ENCODE data around the gene FBXL19.
A peak's percentile ranks its signal among the peaks of the same experiment; 100 is the strongest.

The FBXL19 gene

DNA sequence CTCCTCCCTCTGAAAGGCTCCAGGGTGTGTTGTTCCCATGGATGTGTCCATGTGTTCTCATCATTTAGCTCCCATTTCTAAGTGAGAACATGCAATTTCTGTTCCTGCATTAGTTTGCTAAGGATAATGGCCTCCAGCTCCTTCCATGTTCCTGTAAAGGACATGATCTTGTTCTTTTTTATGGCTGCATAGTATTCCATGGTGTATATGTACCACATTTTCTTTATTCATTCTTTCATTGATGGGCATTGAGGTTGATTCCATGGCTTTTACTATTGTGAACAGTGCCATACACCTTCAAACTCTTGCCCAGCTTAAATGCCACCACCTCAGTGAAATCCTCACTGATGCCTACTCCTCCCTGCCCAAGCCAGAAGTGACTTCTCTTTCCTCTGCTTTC is 21.0 kb downstream of the FBXL19 start:
- no peak for DNase-seq (ENCODE audit: low spot score)

DNA sequence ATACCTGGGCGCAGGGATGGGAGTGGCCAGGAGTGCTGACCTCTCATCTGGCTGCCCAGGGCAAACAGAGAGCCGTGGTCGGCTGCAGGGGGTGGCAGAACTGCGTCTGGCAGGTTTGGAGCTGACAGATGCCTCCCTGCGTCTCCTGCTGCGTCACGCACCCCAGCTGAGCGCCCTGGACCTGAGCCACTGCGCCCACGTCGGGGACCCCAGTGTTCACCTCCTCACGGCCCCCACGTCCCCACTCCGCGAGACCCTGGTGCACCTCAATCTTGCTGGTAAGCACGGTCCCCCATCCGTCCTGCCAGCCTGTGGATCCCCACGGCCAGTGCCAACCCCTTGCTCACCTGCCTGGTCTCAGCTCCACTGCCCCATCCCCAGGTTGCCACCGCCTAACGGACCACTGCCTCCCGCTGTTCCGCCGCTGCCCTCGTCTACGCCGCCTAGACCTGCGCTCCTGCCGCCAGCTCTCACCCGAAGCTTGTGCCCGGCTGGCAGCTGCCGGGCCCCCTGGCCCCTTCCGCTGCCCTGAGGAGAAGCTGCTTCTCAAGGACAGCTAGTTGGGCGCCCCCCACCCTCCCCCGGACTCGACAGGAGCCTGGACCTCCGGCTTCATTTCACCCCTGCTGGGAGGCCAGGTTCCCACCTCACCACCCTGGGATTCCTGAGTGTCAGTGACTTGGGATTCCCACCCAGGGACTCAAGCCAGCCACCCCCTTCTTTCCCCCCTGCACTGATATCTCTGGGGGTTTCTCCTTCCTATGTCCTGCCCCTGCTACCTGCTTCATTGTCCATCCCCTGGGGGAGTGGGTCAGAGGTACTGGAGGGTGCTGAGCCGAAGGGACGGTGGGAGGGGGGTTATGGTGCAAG is 23.5 kb downstream of the FBXL19 start:
- DNase-seq (ENCODE audit: low spot score), result no peak

DNA sequence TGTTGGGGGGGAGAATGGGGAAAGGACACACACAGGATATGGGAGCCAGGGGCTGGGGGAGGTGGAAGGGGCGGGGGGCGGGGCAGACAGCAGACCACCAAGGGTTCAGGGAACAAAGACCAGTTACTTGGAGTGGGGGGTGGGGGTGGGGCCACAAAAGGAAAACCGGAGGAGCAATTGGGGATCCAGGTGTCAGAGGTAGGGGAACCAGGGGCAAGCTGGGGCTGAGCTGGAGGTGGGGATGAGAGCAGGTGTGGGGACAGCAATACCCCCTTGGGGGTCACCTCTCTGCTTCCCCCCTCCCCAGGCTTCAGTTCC is 24.1 kb downstream of the FBXL19 start:
- DNase-seq (ENCODE audit: low spot score), result no peak

DNA sequence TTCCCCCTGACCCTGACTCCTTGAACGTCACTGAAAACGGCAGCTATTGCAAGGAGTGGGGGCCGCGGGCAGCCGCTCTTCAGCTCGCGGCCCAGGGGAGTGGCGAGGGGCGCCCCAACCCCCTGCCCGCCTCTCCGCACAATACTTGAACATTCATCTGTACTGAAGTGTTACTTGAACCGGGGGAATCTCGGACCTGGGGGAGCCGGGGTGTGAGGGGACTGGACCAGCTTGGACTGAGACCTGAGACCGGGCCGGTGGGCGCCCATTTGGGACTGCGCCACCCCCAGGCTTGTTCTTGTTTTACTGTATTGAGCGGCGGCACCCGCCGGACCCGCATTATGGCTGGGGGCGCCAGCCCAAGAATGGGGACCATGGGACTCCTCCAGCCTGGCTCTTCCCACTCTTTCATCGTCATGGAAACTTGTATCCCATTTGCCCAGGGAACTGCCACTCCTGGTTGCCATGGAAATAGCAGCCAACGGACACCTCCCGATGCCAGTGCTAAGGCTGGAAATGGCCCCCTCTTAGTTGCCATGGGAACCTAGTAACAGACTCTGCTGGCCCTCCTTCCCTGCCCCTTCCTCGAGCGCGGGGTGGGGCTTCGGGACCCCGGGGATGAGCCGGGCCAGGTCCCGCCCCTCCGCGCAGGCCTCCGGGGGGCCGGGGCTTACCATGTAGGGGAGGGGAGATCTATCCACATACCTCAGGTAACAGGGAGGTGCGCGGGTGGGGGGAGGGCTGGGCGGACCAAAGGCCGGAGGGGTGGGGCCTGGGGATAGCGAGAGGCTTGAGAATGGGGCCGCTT is 24.7 kb downstream of the FBXL19 start:
- peak; percentile 91 for DNase-seq (ENCODE audit: low spot score)

DNA sequence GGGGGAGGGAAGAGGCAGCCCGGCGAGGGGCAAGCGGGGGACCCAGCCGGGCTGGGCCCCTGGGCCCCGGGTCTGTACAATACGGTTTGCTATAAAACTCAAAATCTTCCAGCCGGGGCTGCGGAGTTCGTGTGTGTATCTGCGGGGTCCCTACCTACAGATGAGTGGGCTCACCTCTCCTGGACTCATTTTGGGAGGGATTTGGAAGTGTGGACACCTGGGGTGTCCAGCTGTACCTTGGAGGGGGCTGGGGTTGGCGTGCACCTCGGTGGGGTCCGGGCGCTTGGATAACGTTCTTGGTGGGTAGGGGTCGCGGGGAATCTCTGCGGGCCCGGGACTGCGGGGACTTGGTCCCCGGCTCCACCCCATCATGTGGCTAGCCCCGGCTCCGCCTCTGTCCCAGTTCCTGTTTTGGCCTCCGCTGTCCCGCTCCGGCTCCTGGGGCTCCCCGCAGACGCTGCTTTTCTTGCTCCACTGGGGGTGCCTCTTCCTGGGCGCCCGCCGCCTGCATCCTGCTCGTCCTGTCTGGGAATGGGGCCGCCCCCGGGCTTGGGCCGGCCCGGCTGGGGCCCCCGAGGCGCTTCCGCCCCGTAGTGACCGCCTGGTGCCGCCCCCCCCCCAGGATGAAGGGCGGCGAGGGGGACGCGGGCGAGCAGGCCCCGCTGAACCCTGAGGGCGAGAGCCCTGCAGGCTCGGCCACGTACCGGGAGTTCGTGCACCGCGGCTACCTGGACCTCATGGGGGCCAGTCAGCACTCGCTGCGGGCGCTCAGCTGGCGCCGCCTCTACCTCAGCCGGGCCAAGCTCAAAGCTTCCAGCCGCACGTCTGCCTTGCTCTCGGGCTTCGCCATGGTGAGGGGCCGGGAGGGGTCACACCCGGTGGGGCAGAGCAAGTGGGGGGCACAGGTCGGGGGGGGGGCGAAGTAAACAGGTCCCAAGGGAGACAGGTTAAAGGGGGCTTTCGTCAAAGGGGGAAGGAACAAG is 25.6 kb downstream of the FBXL19 start, which contains the start of gene ORAI3:
ORAI3 (plus strand) TSS at position 402 of the 983 bp plus-strand sequence; CDS start at position 624, 222 bp downstream.
- peak; percentile 68 for DNase-seq (ENCODE audit: low spot score)

DNA sequence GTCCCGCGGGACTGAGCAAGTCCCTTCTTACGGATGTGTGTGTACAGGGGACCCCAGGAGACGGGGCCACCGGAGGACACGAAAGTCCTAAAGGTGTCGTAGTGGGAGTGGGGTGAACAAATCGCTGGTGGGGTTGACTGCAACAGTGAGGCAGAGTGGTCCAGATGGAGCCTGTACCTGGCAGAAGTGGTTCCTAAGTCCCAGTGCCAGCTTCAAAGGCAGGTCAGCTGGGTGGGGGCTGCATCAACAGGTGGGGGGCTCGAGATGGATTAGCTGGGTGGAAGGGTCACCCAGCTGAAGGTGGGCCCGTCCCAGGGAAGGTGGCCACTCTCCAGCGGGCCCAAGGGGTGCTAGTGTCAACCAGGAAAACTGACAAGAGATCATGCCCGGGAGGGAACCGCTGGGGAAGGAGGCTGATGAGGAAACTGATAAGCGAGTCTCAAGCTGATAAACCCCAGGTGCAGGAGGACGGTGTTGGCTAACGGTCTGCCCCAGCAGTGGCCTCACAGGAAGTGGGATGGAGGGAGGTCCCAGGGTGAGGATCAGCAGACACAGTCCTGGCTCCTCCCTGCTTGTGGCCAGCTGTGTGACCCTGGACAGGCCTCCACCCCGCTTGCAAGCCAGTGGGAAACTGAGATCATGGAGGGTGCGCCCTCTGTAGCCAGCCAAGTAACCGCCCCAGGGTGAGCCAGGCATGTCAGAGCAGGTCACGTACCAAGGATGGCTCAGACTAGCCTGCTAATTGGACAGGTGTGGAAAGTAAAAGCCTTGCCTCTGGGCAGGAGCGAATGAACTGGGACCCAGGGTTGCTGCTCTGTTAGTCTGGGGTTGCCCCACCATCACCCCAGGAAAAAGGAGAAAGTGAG is 26.5 kb downstream of the FBXL19 start:
- DNase-seq (ENCODE audit: low spot score), result no peak

DNA sequence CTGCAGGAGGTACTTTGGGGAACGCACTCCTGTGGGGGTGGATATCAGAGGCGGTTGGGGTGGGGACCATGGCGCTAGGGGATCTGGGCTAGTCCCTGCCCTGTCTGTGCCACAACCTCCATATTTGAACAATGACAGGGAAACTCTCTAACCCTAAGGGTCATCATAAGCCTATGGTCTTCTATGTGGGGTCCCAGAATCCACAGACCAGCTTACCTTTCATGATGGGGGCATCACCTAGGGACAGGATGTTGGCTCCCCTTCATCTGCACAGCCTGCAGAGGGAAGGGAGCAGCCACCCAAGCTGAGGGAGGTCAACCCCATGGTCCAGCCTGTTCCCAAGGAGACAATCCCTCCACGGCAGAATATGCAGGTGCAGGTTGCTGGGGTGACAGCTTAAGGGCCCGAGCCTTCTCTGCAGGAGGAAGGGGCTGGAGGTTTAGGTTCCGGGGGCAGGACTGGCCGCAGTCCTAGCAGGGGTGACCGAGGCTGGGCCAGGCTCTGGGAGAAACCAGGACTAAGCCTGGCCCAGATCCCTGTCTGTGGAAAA is 27.2 kb downstream of the FBXL19 start:
- DNase-seq (ENCODE audit: low spot score), result no peak

DNA sequence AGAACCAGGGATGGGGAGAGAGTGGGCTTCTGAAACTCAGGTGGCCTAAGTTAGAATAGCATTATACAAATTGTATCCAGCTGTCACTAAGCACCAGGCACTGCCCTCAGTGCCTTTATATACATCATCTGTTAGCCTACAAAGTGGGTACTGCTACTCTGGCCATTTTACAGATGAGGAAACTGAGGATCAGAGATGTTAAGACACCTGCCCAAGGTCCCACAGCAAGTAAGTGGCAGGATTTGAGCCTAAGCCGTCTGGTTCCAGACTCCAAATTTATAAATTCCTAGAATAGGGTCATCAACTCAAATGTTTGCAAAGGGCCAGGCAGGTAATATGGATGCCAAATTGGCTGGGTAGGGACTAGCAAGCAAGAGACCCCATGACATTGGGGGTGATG is 27.8 kb downstream of the FBXL19 start:
- no peak for DNase-seq (ENCODE audit: low spot score)

DNA sequence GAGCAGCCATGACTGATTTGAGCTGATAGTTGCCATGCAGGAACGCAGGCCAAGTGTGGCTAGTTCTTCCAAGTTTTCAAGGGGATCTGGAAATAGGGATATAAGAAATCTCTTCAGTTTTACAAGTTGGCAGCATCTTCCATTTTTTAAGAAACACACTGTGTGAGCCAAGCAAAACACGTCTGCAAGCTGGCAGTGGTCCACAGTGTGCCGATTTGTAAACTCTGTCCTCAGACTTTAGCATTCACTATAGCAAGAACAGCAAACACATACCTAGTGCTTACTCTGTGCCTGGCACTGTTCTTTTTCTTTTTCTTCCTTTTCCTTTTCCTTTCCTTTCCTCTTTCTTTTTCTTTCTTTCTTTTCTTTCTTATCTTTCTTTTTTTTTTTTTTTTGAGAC is 28.4 kb downstream of the FBXL19 start:
- DNase-seq (ENCODE audit: low spot score), result no peak

DNA sequence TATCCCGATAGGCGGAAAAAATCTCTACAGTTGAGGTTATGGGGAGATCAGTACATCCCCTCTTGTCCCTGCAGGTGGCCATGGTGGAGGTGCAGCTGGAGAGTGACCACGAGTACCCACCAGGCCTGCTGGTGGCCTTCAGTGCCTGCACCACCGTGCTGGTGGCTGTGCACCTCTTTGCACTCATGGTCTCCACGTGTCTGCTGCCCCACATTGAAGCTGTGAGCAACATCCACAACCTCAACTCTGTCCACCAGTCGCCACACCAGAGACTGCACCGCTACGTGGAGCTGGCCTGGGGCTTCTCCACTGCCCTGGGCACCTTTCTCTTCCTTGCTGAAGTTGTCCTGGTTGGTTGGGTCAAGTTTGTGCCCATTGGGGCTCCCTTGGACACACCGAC is 29.7 kb downstream of the FBXL19 start:
- no peak for DNase-seq (ENCODE audit: low spot score)

DNA sequence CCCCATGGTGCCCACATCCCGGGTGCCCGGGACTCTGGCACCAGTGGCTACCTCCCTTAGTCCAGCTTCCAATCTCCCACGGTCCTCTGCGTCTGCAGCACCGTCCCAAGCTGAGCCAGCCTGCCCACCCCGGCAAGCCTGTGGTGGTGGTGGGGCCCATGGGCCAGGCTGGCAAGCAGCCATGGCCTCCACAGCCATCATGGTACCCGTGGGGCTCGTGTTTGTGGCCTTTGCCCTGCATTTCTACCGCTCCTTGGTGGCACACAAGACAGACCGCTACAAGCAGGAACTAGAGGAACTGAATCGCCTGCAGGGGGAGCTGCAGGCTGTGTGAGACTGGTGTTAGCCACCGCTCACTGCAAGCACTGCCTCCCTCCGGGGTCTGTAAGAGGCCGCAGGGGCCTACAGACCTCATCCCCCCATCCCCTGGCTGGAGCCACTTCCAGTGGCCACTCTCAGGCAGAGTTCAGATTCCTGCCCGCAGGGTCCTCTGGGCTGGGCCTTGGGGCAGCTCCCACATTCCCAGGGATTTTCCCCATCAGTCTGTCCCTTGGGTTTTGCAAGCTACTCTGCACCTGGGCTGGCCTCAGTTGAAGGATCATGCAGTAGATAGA is 30.2 kb downstream of the FBXL19 start:
- peak; percentile 73 for DNase-seq (ENCODE audit: low spot score)

DNA sequence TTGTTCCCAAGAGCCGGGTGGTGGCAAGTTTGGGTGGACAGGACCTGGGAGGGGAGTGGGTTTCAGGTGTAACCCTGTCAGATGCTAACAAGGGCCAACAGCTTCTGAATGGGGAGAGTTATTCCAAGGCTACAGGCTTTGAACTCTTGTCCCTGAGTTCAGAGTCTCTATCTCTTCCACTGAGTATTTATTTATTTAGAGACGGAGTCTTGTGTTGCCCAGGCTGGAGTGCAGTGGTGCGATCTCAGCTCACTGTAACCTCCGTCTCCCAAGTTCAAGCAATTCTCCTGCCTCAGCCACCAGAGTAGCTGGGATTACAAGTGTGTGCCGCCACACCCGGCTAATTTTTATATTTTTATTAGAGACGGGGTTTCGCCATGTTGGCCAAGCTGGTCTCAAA is 31.6 kb downstream of the FBXL19 start:
- DNase-seq (ENCODE audit: low spot score), result no peak

DNA sequence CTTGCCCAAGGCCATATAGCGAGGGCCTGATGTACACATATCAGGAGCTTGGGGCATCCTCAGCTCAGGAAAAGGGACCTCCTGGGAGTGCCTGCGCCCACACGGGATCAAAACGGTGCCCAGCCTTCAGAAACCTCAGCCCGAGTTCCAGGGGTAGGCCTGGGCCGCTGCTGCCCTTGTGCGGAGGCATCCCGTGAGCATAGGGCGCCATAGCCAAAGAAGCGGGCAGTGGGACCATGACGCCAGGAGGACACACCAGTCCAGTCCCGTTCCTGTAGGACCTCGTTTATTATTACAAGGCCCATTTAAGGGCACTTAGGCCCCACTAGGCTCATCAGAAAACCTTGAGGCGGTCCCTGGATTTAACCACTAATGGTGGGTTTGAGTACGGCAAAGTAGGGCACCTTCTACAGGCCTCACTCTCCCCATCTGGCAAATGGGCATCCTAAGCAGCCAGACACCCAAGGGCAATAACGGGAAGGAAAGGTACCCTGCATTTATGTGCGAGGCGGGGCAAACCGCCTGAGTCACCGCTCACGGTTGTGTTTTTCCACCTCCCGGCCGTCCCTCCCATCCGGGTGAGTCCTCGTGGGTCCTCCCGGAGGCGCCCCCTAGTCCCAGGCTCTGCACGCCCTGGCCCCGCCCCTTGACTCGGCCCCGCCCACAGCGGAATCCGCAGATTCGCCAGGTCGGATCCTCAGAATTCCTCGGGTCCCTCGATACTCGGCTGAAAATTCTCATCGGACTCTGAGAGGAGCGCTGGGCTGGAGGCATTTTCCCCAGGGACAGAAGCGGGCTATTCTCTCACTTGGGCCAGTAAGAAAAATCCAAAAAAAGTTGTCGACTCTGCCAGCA is 33.5 kb downstream of the FBXL19 start:
- peak; percentile 70 for DNase-seq (ENCODE audit: low spot score)

DNA sequence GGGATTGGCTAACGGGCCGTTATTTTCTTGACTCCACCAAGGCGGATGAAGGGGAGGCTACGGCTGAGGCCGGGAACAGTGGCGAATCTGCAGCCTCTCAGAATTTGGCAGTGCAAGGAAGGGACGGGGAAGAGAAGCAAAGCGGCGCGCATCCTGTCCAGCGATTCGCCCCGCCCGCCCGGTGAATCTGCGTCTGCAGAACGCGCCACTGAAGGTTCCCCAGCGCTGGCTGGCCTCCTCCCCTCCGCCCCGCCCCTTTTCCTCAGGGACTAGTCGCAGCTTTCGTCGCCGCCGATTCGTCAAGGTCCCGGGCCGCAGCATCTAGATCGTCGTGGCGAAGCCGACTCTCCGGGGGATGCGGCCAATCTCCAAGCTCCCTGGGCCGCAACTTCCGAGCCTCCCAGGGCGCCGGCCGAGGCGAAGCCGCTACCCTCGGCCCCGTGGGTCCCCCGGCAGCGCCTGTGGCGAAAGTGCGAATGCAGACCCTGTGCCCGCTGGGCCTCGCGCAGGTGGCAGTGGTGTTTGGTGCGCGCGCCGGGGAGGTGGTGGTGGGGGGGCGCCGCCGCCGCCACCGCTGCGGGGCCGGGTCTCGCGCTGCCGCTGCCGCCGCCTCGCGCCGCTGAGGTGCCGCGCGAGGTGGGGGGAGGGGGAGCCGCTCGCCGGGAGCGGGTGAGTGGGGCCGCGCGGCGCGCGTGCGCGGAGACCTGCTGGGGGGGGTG is 34.2 kb downstream of the FBXL19 start, which contains the start of gene SETD1A:
SETD1A (plus strand) TSS at position 299 of the 719 bp plus-strand sequence. CDS start 978 bp downstream, outside the sequence.
- DNase-seq (ENCODE audit: low spot score), result peak; percentile 93

DNA sequence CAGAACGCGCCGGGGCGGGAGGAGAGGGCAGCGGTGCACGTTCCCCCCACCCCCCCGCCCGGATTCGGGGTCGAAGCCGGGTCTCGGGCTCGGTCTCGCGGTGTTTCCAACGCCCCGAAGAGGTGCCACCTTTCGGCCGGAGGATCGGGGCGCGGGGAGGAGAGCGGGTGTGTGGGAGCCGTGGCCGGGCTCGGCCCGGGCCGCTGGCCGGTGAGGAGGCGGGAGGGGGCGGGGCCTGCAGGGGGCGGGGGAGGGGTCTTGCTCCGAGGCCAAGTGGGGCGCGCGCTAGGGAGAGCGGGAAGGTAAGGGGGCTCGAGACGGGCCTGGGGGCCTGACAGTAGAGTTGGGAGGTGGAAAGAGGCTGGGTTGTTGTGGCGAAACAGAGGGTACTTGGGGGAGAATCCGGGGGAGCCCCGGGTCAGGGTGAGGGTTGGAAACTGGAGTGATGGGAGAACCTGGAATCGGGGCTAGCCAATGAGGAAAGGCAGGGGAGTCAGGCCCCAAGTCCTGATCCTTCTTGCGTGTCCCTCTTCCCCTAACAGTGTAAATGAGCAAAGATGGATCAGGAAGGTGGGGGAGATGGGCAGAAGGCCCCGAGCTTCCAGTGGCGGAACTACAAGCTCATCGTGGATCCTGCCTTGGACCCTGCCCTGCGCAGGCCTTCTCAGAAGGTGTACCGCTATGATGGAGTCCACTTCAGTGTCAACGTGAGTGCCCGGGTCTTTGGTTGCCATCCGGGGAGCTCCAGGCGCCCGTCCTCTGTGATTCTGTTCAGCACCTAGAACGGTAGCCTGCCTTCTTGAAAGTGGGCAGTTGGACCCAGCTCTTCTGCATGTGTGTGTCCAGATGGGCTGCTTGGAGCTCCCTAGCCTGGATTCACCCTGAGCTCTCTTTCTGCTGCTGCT is 35.1 kb downstream of the FBXL19 start:
- peak; percentile 54 for DNase-seq (ENCODE audit: low spot score)

DNA sequence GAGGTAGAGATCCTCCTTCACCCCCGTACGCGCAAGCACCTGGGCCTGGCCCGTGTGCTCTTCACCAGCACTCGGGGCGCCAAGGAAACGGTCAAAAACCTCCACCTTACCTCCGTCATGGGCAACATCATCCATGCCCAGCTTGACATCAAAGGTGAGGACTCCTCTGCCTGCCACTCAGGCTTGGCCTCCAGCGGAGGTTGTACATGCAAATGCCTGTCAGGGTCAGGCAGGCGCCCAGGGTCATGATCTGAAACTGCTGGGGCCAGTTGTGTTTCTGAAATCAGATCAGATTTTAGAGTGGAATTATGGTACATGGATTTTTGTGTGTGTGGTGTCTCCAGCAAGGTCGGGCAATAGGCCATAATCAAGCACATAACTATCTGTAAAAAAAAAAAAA is 38.0 kb downstream of the FBXL19 start:
- no peak for DNase-seq (ENCODE audit: low spot score)

DNA sequence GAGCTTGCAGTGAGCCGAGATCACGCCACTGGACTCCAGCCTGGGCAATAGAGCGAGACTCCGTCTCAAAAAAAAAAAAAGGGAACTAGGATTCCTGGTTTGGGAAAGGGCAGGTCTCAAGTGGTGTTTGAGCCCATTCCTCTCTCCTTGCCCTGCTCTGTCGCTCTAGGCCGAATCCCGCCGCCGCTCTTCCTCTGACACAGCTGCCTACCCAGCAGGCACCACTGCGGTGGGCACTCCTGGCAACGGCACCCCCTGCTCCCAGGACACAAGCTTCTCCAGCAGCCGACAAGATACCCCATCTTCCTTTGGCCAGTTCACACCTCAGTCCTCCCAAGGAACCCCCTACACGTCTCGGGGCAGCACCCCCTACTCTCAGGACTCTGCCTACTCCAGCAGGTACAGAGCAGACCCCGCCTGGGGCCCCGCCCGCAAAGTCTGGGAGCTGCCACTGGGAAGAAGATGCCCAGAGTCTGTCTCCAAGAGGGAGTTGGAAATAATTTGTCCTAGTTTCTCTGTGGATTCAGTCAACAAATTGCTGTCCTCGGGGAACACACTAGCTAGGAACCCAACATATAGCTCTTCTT is 40.6 kb downstream of the FBXL19 start:
- no peak for DNase-seq (ENCODE audit: low spot score)
